Activated T-helper 1 cell treated with anti-CD3 and anti-CD28 coated beads, Interleukin-2, amount 50 U/mL, for 16 hours (primary cell): ENCODE measurements around the gene PLXDC2.

Experiments
- DNase-seq, 2 donors: peaks; one replicate each; pipeline ENCODE4 v3.0.0-alpha.2; 2020; ENCODE audit warnings: low read depth in 1 of 2, low spot score in 1 of 2

PLXDC2 gene

GRCh38 chr10:19935176-19935575, 118.9 kb downstream of the PLXDC2 start:
- DNase-seq = no peak

GRCh38 chr10:19936289-19936688, 120.1 kb downstream of the PLXDC2 start:
- DNase-seq = no peak

- DNase-seq = no peak
Measured at GRCh38 chr10:19937989-19938388, 121.8 kb downstream of the PLXDC2 start.

- DNase-seq = no peak
Measured at GRCh38 chr10:19941206-19941880, 125.1 kb downstream of the PLXDC2 start.

- no peak for DNase-seq
Measured at GRCh38 chr10:19944911-19945663, 128.9 kb downstream of the PLXDC2 start.

GRCh38 chr10:19946245-19946644, 130.0 kb downstream of the PLXDC2 start:
- no peak for DNase-seq

GRCh38 chr10:19946791-19947190, 130.6 kb downstream of the PLXDC2 start:
- no peak for DNase-seq

- no peak for DNase-seq
Measured at GRCh38 chr10:19947215-19947614, 131.0 kb downstream of the PLXDC2 start.

- no peak for DNase-seq
Measured at GRCh38 chr10:19947656-19948055, 131.4 kb downstream of the PLXDC2 start.

GRCh38 chr10:19952224-19953010, 136.2 kb downstream of the PLXDC2 start:
- DNase-seq = no peak

- DNase-seq = no peak
Measured at GRCh38 chr10:19954601-19955000, 138.4 kb downstream of the PLXDC2 start.

- no peak for DNase-seq
Measured at GRCh38 chr10:19956516-19957032, 140.3 kb downstream of the PLXDC2 start.

- DNase-seq = no peak
Measured at GRCh38 chr10:19958787-19959186, 142.6 kb downstream of the PLXDC2 start.

- no peak for DNase-seq
Measured at GRCh38 chr10:19961076-19962053, 145.1 kb downstream of the PLXDC2 start.

GRCh38 chr10:19964625-19965024, 148.4 kb downstream of the PLXDC2 start:
- DNase-seq = no peak

- DNase-seq = no peak
Measured at GRCh38 chr10:19966751-19967150, 150.5 kb downstream of the PLXDC2 start.

GRCh38 chr10:19967981-19968380, 151.7 kb downstream of the PLXDC2 start:
- no peak for DNase-seq

- no peak for DNase-seq
Measured at GRCh38 chr10:19968745-19969144, 152.5 kb downstream of the PLXDC2 start.

- no peak for DNase-seq
Measured at GRCh38 chr10:19970256-19970655, 154.0 kb downstream of the PLXDC2 start.

GRCh38 chr10:19970717-19971116, 154.5 kb downstream of the PLXDC2 start:
- DNase-seq = no peak
